Chondrocyte (in vitro differentiated cells): ENCODE measurements around the gene TMPRSS9. TPM values are rescaled to one million over a fixed set of nuclear protein-coding genes. Genes with fewer than 3 reads are reported as not detected.

Experiments used
- DNase-seq: peaks from one replicate; pipeline ENCODE4 v3.0.0; 2021; ENCODE audit warnings: mixed read lengths, low spot score
- H3K27ac Mint-ChIP-seq: one replicate; pipeline ENCODE4 v1.8.0; 2021; ENCODE audit warnings: mild to moderate bottlenecking, moderate library complexity, mixed read lengths; ENCODE audit not compliant: unreplicated experiment
- H3K27me3 Mint-ChIP-seq: 2 replicates; pipeline ENCODE4 v1.8.0; 2021; ENCODE audit warnings: low read depth, mixed read lengths
- H3K36me3 Mint-ChIP-seq: 2 replicates; pipeline ENCODE4 v1.8.0; 2021; ENCODE audit warnings: low read depth, mixed read lengths
- H3K4me1 Mint-ChIP-seq: 2 replicates; pipeline ENCODE4 v1.8.0; 2021; ENCODE audit warnings: low read depth, mild to moderate bottlenecking, mixed read lengths
- H3K4me3 Mint-ChIP-seq: one replicate; pipeline ENCODE4 v1.8.0; 2021; ENCODE audit warnings: mild to moderate bottlenecking, moderate library complexity, mixed read lengths; ENCODE audit not compliant: unreplicated experiment
- H3K9me3 Mint-ChIP-seq: 2 replicates; pipeline ENCODE4 v1.8.0; 2021; ENCODE audit warnings: low read depth, mixed read lengths
- CTCF ChIP-seq: fragments of 200-600 bp; sonication (generic); IDR thresholded peaks from 2 replicates; pipeline ENCODE4 v1.5.0; 2021; ENCODE audit warnings: antibody characterized with exemption, mild to moderate bottlenecking, moderate library complexity
- total RNA-seq: library from RNA; stranded (reverse); gene quantifications from 3 replicates; pipeline ENCODE4 v1.2.1, GENCODE V29; 2021

The TMPRSS9 gene
- total RNA-seq, 1 donor from 2014 or later = 0.15 TPM

- H3K9me3 Mint-ChIP-seq = no peaks in the 10 kb centered on the region
- H3K27ac Mint-ChIP-seq = no peak overlapping the region
- H3K36me3 Mint-ChIP-seq = peaks cover 1% of the 10 kb centered on the region
- no peak for DNase-seq
- peaks cover 18% of the 10 kb centered on the region for H3K27me3 Mint-ChIP-seq
- no peaks in the 10 kb centered on the region for H3K4me1 Mint-ChIP-seq
- no peak overlapping the region for H3K4me3 Mint-ChIP-seq
- TF ChIP-seq CTCF = no peak
Measured at GRCh38 chr19:2362046-2362969, 2.2 kb downstream of the TMPRSS9 start.

- Mint-ChIP-seq H3K4me3 (no peak overlapping the region), H3K27ac (no peak overlapping the region), H3K27me3 (peaks cover 18% of the 10 kb centered on the region), H3K4me1 (no peaks in the 10 kb centered on the region), H3K36me3 (peaks cover 1% of the 10 kb centered on the region), H3K9me3 (no peaks in the 10 kb centered on the region)
- no peak for TF ChIP-seq CTCF
- no peak for DNase-seq
Measured at GRCh38 chr19:2362970-2363300, 2.9 kb downstream of the TMPRSS9 start.

GRCh38 chr19:2363419-2363818 lies 3.4 kb downstream of the TMPRSS9 start:
- Mint-ChIP-seq H3K9me3 (no peaks in the 10 kb centered on the region), H3K27me3 (peaks cover 18% of the 10 kb centered on the region), H3K27ac (no peak overlapping the region), H3K4me1 (no peaks in the 10 kb centered on the region), H3K4me3 (no peak overlapping the region), H3K36me3 (peaks cover 1% of the 10 kb centered on the region)
- no peak for TF ChIP-seq CTCF
- DNase-seq = no peak

- no peaks in the 10 kb centered on the region for H3K9me3 Mint-ChIP-seq
- H3K27me3 Mint-ChIP-seq = peaks cover 9% of the 10 kb centered on the region
- peaks cover 1% of the 10 kb centered on the region for H3K36me3 Mint-ChIP-seq
- H3K4me1 Mint-ChIP-seq = no peaks in the 10 kb centered on the region
- DNase-seq = no peak
- no peak overlapping the region for H3K27ac Mint-ChIP-seq
- no peak overlapping the region for H3K4me3 Mint-ChIP-seq
- no peak for TF ChIP-seq CTCF
Measured at GRCh38 chr19:2365201-2365970, 5.3 kb downstream of the TMPRSS9 start.

- peaks cover 19% of the 10 kb centered on the region for H3K4me1 Mint-ChIP-seq
- peaks cover 1% of the 10 kb centered on the region for H3K36me3 Mint-ChIP-seq
- H3K27ac Mint-ChIP-seq = no peak overlapping the region
- no peaks in the 10 kb centered on the region for H3K9me3 Mint-ChIP-seq
- no peak for TF ChIP-seq CTCF
- no peak for DNase-seq
- peaks cover 2% of the 10 kb centered on the region for H3K27me3 Mint-ChIP-seq
- H3K4me3 Mint-ChIP-seq = no peak overlapping the region
Measured at GRCh38 chr19:2371656-2372055, 11.6 kb downstream of the TMPRSS9 start.
